HUDEP-2 (cell line): ENCODE data around the gene SIRT2.
"Not testable (repeated sequence)": the region's sequence is repeated elsewhere in the genome, so short reads cannot be mapped to it uniquely, and the experiment has no call there.

ENCODE experiments used
- DNase-seq, 76 experiments: peaks; one replicate each; lab custom pipeline; 2025; ENCODE audit not compliant: unreplicated experiment in 76 of 76; lab: John Stamatoyannopoulos, UW

SIRT2 gene

GRCh38 chr19:38899447-38900201 lies at the start of gene SIRT2, which contains the start of gene NFKBIB:
Gene SIRT2 (minus strand): TSS chr19:38899618. CDS start chr19:38899521, 97 bp downstream.
Gene NFKBIB (plus strand): TSS chr19:38899969. CDS start chr19:38900033, 64 bp downstream.
- peak; percentile 89 to 100 (median 100) for DNase-seq

- peak in 1 of 76 experiments; percentile 24 for DNase-seq
Measured at GRCh38 chr19:38946229-38947010, 47.0 kb upstream of the SIRT2 start.

- no peak for DNase-seq
Measured at GRCh38 chr19:38945562-38946228, 46.3 kb upstream of the SIRT2 start.

GRCh38 chr19:38944981-38945506 lies 45.6 kb upstream of the SIRT2 start:
- DNase-seq: peak in 2 of 76 experiments; percentile 6 to 9

GRCh38 chr19:38942471-38943181 lies 43.2 kb upstream of the SIRT2 start:
- no peak for DNase-seq

GRCh38 chr19:38941979-38942378 lies 42.6 kb upstream of the SIRT2 start:
- DNase-seq: no peak

GRCh38 chr19:38941466-38941865 lies 42.0 kb upstream of the SIRT2 start:
- DNase-seq: not testable (repeated sequence)

- DNase-seq: no peak
Measured at GRCh38 chr19:38939957-38940356, 40.5 kb upstream of the SIRT2 start.

- no peak for DNase-seq
Measured at GRCh38 chr19:38933544-38933943, 34.1 kb upstream of the SIRT2 start.

- peak in 50 of 76 experiments; percentile 10 to 74 (median 36) for DNase-seq
Measured at GRCh38 chr19:38932425-38933179, 33.2 kb upstream of the SIRT2 start.

GRCh38 chr19:38931521-38931793 lies 32.0 kb upstream of the SIRT2 start:
- DNase-seq: no peak

- peak in 69 of 76 experiments; percentile 69 to 100 (median 99) for DNase-seq
Measured at GRCh38 chr19:38930776-38931520, 31.5 kb upstream of the SIRT2 start, which contains the start of gene MRPS12. Gene MRPS12 (plus strand): TSS chr19:38930944. CDS start chr19:38931295, 351 bp downstream.

GRCh38 chr19:38929929-38930775 lies 30.7 kb upstream of the SIRT2 start, which contains the start of gene SARS2:
Gene SARS2 (minus strand): TSS chr19:38930763. CDS start chr19:38930736, 27 bp downstream.
- DNase-seq: peak in 75 of 76 experiments; percentile 52 to 100 (median 95)

GRCh38 chr19:38928391-38929001 lies 29.1 kb upstream of the SIRT2 start:
- no peak for DNase-seq

GRCh38 chr19:38924388-38924787 lies 25.0 kb upstream of the SIRT2 start:
- no peak for DNase-seq

- DNase-seq: no peak
Measured at GRCh38 chr19:38922482-38922881, 23.1 kb upstream of the SIRT2 start.
